Measurements from ENCODE around the gene GSPT2.

GSPT2 gene

DNA sequence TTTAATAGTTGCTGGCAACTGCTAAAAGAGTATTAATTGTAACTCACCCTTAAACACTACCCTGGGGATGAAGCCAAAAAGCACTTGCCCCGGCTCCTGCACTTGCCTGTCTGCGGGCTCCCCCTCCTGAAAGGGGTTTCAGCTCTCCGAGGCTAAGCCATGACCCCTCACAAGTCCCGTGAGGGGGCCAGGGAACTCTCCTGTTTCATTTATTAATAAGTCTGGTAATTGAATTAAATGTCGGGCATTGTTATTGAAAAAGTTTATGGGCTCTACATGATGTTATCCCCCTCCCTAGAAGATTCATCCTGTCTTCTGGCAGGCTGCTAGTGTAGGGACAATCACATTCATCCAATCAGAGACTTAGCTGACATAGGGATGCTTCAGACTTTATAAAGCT, 23.3 kb downstream of the GSPT2 start:
- ATAC-seq = no peak
- TF ChIP-seq CSDC2 (CRISPR knock-in tag; IDR thresholded peaks at IDR 0.05) (no peak), ZFP30 (CRISPR knock-in tag; IDR thresholded peaks at IDR 0.05) (no peak), ESRRG (CRISPR knock-in tag; IDR thresholded peaks at IDR 0.05) (no peak), TOX (CRISPR knock-in tag; IDR thresholded peaks at IDR 0.05; ENCODE audit: borderline replicate concordance) (no peak), ZC3H10 (CRISPR knock-in tag; IDR thresholded peaks at IDR 0.05) (no peak), RARB (CRISPR knock-in tag; IDR thresholded peaks at IDR 0.05) (no peak), PATZ1 (CRISPR knock-in tag; IDR thresholded peaks at IDR 0.05; ENCODE audit: borderline replicate concordance) (no peak), TSHZ2 (CRISPR knock-in tag; IDR thresholded peaks at IDR 0.05) (no peak), BACH2 (CRISPR knock-in tag; IDR thresholded peaks at IDR 0.05; ENCODE audit: borderline replicate concordance) (no peak), ZNF565 (CRISPR knock-in tag; conservative IDR thresholded peaks at IDR 0.05; ENCODE audit: low read depth) (no peak), ZFP3 (CRISPR knock-in tag; IDR thresholded peaks at IDR 0.05) (no peak), ZNF8 (CRISPR knock-in tag; IDR thresholded peaks at IDR 0.05) (no peak), TCF4 (CRISPR knock-in tag; IDR thresholded peaks at IDR 0.05; ENCODE audit: borderline replicate concordance) (no peak), GLIS3 (CRISPR knock-in tag; IDR thresholded peaks at IDR 0.05) (no peak)

DNA sequence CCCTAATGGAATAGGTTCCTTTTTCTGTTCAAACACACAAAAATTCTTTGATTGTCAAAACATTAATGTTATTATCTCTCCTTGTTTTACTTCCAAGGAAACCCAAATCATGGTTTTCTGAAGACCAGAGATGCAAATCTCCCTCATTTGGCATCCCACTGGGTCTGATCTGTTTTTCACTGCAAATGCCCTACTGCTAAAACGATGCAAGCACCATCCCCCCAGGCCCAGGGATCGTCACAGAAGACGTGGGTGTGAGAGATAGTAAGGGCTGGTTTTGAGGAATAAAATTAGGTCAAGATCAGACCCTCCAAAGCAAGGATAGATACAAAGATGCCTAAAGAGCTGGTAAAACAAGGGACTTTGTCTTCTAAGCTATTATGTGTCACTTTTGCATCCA, 33.6 kb downstream of the GSPT2 start:
- no peak for TF ChIP-seq RARB (CRISPR knock-in tag; IDR thresholded peaks at IDR 0.05)
- no peak for TF ChIP-seq TCF4 (CRISPR knock-in tag; IDR thresholded peaks at IDR 0.05; ENCODE audit: borderline replicate concordance)
- no peak for ATAC-seq

DNA sequence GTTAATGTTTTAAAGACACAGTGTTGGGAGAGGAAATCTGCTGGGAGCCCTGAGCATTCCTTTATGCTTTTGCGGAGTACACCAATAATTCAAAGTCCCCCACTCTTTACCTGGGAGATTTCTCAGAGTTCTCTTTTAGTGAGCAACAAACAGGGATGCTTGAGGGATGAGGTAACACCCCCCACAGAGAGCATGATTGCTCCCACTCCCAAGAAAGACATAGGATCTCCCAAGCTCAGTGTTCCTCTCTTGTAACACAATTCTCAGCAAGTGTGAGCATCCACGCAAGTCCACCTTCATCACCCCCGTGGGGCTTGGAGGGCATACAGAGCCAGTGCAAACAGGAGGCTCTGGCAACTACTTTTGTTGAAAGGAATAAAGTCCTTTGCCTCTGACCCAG, 36.1 kb downstream of the GSPT2 start:
- TF ChIP-seq TOX (CRISPR knock-in tag; IDR thresholded peaks at IDR 0.05; ENCODE audit: borderline replicate concordance) (no peak), TCF4 (CRISPR knock-in tag; IDR thresholded peaks at IDR 0.05; ENCODE audit: borderline replicate concordance) (no peak), ZFP30 (CRISPR knock-in tag; IDR thresholded peaks at IDR 0.05) (no peak), PPARA (CRISPR knock-in tag; IDR thresholded peaks at IDR 0.05; ENCODE audit: borderline replicate concordance) (no peak), GLIS3 (CRISPR knock-in tag; IDR thresholded peaks at IDR 0.05) (no peak), ZFP3 (CRISPR knock-in tag; IDR thresholded peaks at IDR 0.05) (no peak), ARNTL (CRISPR knock-in tag; IDR thresholded peaks at IDR 0.05; ENCODE audit: borderline replicate concordance, low read depth) (no peak), SNAI2 (CRISPR knock-in tag; IDR thresholded peaks at IDR 0.05) (no peak), BACH2 (CRISPR knock-in tag; IDR thresholded peaks at IDR 0.05; ENCODE audit: borderline replicate concordance) (no peak), CSRNP3 (CRISPR knock-in tag; IDR thresholded peaks at IDR 0.05) (no peak), CSDC2 (CRISPR knock-in tag; IDR thresholded peaks at IDR 0.05) (no peak), ISL1 (CRISPR knock-in tag; IDR thresholded peaks at IDR 0.05) (no peak), TSHZ2 (CRISPR knock-in tag; IDR thresholded peaks at IDR 0.05) (no peak), ZNF8 (CRISPR knock-in tag; IDR thresholded peaks at IDR 0.05) (no peak), ZNF70 (CRISPR knock-in tag; IDR thresholded peaks at IDR 0.05) (no peak), PATZ1 (CRISPR knock-in tag; IDR thresholded peaks at IDR 0.05; ENCODE audit: borderline replicate concordance) (no peak)
- TF ChIP-seq, protein P1, sequence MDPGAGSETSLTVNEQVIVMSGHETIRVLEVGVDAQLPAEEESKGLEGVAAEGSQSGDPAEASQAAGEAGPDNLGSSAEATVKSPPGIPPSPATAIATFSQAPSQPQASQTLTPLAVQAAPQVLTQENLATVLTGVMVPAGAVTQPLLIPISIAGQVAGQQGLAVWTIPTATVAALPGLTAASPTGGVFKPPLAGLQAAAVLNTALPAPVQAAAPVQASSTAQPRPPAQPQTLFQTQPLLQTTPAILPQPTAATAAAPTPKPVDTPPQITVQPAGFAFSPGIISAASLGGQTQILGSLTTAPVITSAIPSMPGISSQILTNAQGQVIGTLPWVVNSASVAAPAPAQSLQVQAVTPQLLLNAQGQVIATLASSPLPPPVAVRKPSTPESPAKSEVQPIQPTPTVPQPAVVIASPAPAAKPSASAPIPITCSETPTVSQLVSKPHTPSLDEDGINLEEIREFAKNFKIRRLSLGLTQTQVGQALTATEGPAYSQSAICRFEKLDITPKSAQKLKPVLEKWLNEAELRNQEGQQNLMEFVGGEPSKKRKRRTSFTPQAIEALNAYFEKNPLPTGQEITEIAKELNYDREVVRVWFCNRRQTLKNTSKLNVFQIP (CRISPR knock-in tag; IDR thresholded peaks at IDR 0.05; ENCODE audit: borderline replicate concordance, low read depth) = no peak

More for the DNA sequence above, 36.1 kb downstream of the GSPT2 start:
- no peak for ATAC-seq
